Measurements from ENCODE around the gene LAMB4. TPM values are rescaled to one million over a fixed set of nuclear protein-coding genes. Genes with fewer than 3 reads are reported as not detected.

The LAMB4 gene
- total RNA-seq, 4 donors from 2014 or later: 0.60 to 3.0 TPM; not detected in 2

DNA sequence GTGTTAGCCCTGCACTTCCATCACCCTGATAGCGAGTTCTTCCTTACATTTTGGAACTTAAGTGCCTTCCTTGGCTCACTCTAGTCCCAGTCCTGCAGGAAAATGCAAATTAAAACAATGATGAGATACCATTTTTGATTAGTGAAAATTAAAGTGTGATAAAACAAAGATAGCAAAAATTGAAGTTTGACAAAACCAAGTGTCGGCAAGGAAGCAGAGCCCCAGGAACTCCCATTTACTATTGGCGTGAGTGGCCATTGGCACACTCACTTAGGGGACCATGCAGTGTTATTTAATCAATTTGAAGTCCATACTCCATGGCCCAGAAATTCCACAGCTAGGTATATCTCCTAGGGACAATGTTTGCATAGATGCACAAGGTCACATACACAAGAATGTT lies 28.4 kb downstream of the LAMB4 start:
- DNase-seq (ENCODE audit: low spot score) (no peak), ATAC-seq (ENCODE audit: low FRiP score) (no peak)
- TF ChIP-seq, protein P1, sequence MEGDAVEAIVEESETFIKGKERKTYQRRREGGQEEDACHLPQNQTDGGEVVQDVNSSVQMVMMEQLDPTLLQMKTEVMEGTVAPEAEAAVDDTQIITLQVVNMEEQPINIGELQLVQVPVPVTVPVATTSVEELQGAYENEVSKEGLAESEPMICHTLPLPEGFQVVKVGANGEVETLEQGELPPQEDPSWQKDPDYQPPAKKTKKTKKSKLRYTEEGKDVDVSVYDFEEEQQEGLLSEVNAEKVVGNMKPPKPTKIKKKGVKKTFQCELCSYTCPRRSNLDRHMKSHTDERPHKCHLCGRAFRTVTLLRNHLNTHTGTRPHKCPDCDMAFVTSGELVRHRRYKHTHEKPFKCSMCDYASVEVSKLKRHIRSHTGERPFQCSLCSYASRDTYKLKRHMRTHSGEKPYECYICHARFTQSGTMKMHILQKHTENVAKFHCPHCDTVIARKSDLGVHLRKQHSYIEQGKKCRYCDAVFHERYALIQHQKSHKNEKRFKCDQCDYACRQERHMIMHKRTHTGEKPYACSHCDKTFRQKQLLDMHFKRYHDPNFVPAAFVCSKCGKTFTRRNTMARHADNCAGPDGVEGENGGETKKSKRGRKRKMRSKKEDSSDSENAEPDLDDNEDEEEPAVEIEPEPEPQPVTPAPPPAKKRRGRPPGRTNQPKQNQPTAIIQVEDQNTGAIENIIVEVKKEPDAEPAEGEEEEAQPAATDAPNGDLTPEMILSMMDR (IDR thresholded peaks at IDR 0.05): no peak

DNA sequence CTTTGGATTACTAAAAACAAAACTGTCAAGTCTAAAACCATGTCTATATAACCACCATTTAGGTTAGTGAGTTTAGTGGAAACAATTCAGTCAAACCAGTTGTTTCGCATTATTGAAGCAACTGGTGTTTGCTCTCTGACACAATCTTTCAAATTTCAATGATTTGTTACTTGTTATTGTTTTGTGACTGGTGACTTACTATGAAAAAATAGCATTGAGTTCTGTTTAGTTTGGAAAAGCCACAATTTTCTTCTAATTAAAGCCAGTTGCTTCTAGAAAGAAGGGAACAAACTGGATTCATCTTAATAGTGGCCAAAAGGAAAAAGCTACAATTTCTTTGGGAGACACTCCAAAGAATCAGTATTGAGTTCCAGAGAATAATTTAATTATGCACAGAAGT lies 30.4 kb downstream of the LAMB4 start:
- TF ChIP-seq, protein P1 (IDR thresholded peaks at IDR 0.05): no peak
- ATAC-seq (ENCODE audit: low FRiP score) (no peak), DNase-seq (ENCODE audit: low spot score) (no peak)

DNA sequence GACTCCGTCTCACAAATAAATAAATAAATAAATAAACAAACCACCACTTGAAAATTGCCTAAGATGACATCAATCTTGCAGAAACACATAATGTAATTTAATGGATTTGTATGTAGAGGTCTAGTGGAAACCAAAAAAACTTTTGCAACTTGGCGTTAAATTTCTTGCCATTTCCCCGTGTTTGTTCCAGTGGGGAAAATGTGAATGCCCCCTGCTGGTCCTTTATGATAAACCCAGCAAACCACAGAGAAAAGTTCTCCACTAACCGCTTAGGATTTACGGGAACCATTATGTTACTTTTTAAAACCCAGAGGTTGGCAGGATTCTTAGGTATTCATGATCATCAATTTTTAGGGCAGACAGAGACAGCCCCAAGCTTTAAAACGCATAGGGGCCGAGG lies 32.5 kb downstream of the LAMB4 start:
- TF ChIP-seq, protein P1 (IDR thresholded peaks at IDR 0.05): no peak
- ATAC-seq (ENCODE audit: low FRiP score) (no peak), DNase-seq (ENCODE audit: low spot score) (no peak)

DNA sequence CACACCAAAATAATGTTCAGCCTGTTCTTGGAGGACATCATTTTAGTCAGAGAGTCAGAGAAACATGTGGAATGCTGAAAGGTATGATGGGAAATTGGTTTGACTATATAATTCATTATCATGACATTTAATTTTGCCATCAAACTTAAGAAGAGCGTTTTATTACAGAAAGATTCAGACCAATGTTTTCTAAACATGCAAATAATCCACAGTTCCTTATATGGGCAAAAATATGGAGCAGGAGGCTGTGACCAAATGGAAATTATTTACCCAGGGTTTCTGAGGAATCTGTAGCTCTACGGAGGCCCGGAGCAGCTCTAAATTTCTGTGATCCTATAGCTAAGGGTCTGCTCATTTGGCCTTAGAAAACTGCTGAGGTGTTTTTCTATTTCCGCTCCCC lies 33.2 kb downstream of the LAMB4 start:
- TF ChIP-seq, protein P1 (IDR thresholded peaks at IDR 0.05): no peak
- DNase-seq (ENCODE audit: low spot score): no peak
- ATAC-seq (ENCODE audit: low FRiP score): no peak

DNA sequence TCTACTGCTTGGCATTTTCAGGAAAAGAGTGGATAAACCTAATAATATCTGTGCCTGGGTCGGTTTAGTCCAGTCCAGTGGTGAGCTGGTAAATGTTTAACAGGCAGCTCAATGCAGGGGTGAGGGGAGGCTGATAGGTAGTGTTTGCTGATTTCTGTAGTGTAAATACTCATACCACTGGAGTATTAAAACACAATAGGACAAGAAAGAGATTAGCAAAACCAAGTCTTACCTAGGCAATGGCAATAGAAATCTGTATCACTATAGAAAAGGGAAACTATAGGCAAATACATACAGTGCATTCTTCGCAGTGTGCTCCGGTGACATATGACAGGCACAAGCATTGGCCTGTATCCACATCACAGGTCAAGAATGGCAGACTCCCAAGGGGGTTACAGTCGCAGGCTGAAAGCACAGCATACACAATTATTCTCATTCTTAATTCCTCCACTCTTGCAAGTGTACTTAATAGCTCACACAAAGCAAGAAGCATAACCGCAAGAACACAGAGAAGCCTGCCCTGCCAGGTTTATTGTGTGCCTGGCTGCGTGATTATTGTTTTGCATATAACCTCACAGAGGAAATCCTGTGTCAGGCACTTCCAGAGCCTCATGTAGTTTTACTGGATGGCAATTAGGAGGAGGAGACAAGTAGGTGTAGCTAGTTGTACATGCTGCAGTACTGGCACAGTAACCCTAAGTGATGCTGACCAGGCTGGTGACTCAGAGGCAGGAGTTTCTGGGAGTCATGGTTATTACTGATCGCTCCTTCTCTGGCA lies 35.0 kb downstream of the LAMB4 start:
- peak; percentile 55 for DNase-seq (ENCODE audit: low spot score)
- peak; percentile 98 for ATAC-seq (ENCODE audit: low FRiP score)

DNA sequence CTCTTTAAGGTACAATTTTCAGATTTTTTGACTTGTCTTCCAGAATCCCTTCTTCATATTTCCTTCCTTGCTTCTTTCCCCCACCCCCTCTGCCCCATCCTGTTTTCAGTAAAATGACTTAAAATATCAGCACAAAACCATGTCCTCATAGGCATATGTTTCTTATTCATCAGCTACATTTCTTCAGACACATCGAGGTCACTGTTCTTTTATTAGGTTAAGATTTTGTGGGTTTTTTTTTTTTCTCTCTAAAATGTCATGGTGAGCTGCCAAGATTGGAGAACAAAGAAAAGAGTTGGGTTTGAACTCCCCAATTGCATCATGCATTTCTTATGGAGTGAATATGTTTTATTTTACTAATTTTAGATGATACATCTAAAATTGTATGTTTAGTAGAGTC lies 35.8 kb downstream of the LAMB4 start:
- TF ChIP-seq, protein P1 (IDR thresholded peaks at IDR 0.05): no peak
- ATAC-seq (ENCODE audit: low FRiP score) (no peak), DNase-seq (ENCODE audit: low spot score) (no peak)

More for the DNA sequence above, 35.0 kb downstream of the LAMB4 start:
- TF ChIP-seq, protein P1 (IDR thresholded peaks at IDR 0.05): no peak

DNA sequence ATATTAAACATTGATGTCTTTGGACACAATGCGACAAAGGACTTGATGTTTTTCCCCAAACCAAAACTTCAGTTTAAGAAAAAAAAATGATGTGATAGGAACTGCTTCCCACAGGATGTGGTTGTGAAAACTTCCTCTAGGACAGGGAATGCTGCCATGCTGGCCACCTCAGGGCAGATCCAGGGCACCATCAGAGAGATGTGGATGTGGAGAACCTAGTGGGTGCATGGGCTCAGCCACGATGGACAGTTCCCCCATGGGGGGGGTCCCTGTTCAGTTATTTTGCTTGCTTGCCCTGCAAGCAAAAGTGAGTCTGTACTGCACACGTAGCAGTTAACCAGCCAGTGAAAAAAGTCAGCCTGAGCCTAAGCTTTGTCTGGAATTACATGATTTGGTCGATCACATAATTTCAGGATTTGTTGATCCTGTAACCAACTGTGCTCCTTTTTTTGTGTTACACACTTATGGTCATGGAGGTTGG lies 36.3 kb downstream of the LAMB4 start:
- TF ChIP-seq, protein P1 (IDR thresholded peaks at IDR 0.05): no peak
- DNase-seq (ENCODE audit: low spot score) (no peak), ATAC-seq (ENCODE audit: low FRiP score) (no peak)

Measured in omental fat pad (tissue), 4 donors.